T-helper 22 cell (primary cell): ENCODE results near the gene TEX22.

Experiments used
- DNase-seq: peaks from one replicate; pipeline ENCODE4 v3.0.0-alpha.2; 2020; ENCODE audit warnings: low read depth

TEX22 gene

GRCh38 chr14:105384605-105385321 is 13.6 kb upstream of the TEX22 start:
- no peak for DNase-seq

DNA sequence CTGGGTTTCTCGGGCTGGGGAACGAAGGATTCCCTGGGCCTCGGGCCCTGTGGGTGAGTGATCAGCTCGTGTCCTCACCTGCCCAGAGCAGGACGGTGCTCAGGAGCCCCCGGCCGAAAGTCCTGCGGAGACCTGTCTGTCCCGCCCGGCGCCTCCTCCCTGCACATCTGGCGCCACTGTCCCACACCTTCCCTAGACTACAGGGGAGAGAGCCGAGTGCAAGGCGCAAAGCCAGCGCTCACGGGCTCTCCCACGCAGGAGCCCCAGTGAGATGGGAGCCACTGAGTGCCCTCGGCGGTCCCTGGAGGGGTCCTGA is 13.1 kb upstream of the TEX22 start:
- DNase-seq: no peak

- DNase-seq: no peak
These were observed 12.5 kb upstream of the TEX22 start for GRCh38 chr14:105385698-105386365.

- DNase-seq: no peak
These were observed 11.5 kb upstream of the TEX22 start for GRCh38 chr14:105386581-105387529.

DNA sequence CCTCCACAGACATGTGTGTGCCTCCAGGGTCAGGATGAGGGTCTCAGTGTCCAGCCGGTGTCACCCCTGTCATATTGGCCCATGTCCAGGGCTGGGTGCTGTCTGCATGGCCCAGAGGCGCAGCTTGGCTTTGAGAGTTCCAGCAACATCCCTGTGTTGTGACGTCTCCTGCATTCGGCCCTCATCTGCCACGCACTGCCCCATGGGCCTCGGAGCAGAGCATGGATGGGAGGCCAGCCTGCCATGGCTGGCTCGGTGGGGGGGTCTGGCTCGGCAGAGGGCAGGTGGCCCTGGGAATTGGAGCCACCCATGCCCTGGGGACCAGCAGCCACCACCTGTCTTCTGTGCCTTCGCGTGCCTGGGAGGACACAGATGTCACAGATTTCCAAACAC is 10.8 kb upstream of the TEX22 start:
- DNase-seq: no peak

DNA sequence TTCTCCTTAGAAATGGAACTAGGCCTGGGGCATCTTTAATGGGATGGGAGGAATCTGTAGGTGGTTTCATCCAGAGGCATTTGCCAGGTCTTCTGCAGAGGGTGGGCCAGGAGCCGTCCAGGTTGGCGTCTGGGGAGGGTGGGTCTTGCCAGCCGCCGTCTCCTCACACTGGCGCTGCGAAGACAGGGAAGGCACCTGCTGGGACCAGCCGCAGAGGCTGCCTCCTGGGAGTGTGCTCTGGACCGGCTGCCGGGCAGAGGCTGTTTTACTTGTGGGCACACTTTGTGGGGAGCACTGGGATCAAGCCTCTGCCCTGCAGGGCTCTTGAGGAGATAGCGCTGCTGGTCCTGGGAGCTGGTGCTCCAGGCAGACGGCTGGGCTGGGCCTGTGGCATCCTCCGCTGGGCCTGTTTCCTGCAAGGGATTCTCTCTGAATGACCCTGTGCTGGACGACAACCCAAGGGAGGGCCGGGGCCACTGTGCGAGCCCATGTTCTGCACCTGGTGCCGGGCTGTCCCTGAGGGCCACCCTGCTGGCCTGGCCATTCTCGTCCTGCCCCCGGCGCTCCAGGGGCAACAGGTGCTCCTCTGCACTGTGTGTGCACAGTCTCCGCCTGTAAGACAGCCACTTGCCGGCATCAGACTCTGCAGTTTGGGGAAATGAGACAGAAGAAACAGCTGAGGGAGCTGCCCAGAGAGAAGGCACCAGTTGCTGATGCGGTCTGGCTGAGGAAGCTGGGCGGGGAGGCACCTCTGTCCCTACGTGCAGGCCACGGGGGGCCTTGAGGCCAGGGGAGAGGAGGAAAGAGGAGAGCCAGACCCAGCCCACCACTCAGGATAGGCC is 10.0 kb upstream of the TEX22 start:
- DNase-seq: no peak

GRCh38 chr14:105388976-105389375 is 9.4 kb upstream of the TEX22 start:
- no peak for DNase-seq

GRCh38 chr14:105389534-105389933 is 8.8 kb upstream of the TEX22 start:
- DNase-seq: no peak

DNA sequence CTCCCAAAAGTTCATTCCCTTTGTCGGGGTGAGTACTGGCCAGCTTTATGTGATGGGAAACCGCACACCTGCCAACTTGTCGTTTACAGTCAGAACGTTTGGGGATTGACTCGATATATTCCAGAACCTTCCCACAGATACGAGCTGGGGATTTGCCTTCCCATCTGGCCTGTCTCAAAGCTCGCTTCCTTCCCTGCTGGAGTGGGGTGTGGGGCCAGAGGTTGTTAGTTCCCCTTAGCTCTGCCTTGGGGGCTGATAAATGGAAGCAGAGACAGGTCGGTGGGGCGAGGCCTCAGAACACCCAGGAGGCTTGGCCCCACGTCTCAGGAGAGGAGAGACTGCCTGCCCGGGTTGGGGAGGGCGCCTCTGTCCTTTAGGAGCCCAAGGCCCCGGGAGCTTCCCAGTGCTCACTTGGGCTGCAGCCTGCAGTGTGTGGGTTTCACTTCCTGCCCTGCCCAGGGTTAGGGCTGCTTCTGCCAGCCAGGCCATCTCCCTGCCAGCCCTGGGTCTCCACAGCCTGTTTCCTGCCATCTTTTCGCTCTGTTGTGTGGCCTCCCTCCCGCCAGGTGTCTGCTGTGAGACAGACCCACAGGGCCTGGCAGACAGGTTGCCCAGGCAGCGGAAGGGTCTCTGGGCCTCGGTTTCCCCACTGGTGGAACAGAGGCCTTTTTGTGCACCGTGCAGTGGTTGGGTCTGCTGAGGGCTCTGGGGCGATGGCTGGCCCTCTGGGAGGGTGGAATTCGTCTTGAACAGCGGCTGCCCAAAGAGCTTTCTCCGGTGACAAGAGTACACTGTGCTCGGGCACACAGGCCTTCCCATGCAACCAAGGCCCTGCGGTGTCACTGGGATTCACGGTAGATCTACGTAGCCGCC is 8.1 kb upstream of the TEX22 start:
- no peak for DNase-seq

GRCh38 chr14:105390849-105391500 is 7.4 kb upstream of the TEX22 start:
- DNase-seq: no peak

DNA sequence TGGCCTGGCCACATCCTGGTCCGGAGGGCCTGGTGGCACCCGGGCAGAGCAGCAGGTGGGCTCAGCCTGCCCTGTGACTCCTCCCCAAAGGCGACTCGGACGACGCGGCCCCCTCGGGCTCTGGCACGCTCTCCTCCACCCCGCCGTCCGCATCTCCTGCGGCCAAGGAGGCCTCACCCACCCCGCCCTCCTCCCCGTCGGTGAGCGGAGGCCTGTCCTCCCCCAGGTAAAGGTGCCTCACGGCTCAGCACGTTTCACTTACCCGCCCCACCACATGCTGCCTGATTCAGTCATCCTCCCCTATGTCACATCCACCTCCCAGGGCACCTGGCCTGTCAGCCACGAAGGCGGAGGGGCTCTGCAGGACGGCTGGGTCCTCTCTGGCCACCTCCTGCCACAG is 6.8 kb upstream of the TEX22 start:
- DNase-seq: no peak

GRCh38 chr14:105392131-105393090 is 5.9 kb upstream of the TEX22 start:
- DNase-seq: no peak

DNA sequence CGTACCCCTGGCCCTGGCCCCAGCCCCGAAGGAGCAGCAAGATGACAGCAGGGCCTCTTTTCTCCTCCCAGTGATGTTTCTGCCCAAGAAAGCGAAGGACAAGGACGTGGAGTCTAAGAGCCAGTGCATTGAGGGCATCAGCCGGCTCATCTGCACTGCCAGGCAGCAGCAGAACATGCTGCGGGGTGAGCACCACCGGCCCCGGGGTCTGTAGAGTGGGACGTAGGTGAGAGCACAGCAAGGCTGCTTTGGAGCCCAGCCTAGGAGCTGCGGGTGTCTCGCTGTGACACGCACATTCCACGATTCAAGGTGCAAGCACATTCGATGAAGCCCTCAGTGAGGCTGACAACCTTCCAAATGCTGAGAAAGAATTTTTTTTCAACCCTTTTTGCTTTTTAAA is 5.2 kb upstream of the TEX22 start:
- no peak for DNase-seq

DNA sequence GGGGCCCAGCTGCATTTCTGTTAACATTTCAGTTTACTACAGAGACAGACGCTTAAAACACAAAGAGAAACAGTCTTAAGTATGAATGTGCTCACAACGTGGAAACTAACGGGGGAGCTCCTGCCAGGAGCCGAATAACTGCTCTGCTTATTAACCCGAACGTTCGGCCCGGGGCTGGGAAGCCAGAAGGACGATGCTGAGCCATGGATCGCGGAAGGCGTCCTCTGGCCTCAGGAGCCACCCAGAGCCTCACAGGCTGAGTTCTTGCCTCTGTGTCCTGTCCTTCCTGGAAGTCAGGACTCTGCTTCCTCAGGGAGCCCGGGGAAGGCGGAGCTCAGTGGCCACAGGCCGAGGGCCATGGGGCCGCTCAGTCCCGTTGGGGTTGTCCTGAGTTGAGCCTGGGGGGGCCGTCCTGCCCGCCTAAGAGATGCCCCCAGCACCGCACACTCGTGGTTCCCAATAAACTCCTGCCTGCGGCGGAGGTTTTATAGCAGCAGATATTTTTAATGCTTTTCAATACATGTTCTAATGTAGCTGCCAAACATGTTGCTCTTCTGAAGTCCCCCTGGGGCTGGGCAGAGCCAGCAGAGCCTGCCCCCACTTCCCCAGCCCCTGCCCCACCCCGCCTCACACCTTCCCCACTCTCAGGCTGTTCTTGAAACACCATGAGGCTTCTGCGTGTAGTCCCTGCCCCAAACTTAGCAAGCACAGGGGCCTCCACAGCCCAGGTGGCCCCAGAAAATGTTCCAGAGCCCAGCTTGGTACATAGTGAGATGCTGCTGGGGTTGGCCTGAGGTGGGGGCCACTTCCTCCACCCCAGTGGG is 3.4 kb upstream of the TEX22 start:
- DNase-seq: no peak

DNA sequence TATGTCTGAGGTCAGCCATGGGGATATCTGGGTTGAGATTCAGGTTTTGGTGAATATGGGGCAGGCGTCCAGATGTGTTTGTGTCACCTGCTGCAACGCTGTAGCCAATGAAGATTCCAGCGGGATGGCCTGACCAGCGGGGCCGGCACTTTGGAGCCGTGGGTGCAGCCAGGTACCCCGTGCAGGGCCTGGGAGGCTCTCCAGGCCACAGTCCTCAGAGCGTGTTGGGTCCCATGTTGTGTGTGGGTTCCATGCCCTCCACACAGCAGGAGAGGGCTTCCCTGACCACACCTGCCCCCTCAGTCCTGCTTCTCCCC is 2.8 kb upstream of the TEX22 start:
- no peak for DNase-seq

DNA sequence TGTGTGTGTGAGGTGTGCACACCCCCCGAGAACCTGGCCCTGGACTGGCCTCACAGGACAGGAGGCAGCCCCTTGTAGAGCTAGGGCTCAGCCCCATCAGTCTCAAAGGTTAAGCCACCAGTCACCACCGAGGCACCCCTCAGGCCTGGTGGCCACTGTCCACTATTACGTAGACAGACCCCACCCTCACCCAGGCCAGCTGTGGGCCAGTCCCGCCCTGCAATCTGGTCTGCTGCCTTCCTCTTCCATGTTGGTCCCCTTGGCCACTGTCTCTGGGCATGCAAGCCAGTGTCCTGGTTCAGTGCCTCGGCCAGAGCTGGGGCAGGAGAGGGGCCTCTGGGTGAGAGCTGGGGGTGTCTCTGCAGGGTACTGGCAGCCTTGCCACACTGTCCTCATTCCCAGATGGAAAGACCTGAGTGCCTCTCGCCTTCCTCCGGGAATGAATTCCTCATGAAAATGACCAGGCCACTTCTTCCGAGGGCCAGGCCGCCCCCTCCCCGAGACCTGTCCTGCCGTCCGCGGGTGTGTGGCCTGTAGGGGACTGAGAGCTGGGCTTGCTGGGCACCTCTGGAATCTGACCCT is 897 bp upstream of the TEX22 start:
- DNase-seq: no peak

DNA sequence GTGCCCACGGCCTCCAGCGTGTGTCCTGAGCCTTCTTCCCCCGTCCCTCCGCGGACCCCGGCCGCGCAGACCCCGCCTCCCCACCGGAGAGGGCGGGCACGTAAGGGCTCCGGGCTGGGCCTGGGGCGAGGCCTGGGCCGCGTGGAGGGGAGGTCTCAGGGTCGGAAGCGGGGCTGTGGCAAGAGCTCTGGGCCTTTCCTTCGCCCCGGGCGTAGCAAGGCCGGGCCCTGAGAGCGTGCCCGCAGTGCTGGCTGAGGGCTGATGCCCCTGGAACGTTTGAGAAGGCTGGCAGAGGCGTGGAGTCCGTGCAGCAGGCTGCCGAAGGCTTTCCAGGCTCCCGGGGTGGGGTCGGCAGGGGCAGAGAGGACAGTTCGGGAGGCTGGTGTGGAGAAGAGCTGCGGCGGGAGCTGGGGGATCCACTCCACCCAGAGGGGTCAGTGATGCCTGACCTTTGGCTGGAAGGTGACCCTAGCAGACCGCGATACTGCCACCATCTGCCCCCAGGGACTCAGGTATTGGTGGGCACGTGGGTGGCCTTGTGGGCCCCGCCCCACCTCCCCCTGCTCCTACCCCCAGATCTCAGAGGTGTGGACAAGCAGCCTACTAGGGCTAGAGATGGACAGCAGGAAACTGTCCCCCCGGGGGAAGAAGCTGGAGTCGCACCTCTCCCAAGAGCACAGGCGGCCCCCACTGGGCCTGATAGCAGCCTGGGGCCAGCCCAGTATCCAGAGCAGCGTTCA is 558 bp downstream of the TEX22 start:
- DNase-seq: no peak

- DNase-seq: no peak
These were observed 1.1 kb downstream of the TEX22 start for GRCh38 chr14:105399466-105399775.
